Measurements from ENCODE around the gene UBL4A. TPM values are rescaled to one million over a fixed set of nuclear protein-coding genes. Genes with fewer than 3 reads are reported as not detected.

UBL4A gene
- total RNA-seq, 2 donors from 2014 or later: 29.1 to 35.9 TPM

GRCh38 chrX:154476821-154477220 lies 9.6 kb downstream of the UBL4A start:
- H3K36me3 Mint-ChIP-seq (ENCODE audit: low read depth): peaks cover 22% of the 10 kb centered on the region

GRCh38 chrX:154473683-154474082 lies 12.7 kb downstream of the UBL4A start:
- H3K27ac ChIP-seq (ENCODE audit: low read depth, low read length): no peak overlapping the region
- WGBS, 2 experiments (ENCODE audit: insufficient coverage in 1 of 2, insufficient read length in 1 of 2): 94% methylated on average over 6 of the region's 7 CpGs; no CpG with 5 or more reads in 1 of the 2 experiments
- H3K36me3 ChIP-seq (ENCODE audit: control insufficient read depth, insufficient read depth, low read length): no peaks in the 10 kb centered on the region
- Mint-ChIP-seq H3K27ac (no peak overlapping the region), H3K27me3 (ENCODE audit: insufficient read depth) (no peaks in the 10 kb centered on the region), H3K9me3 (peaks cover 71% of the 10 kb centered on the region), H3K36me3 (ENCODE audit: low read depth) (peaks cover 24% of the 10 kb centered on the region), H3K4me3 (no peak overlapping the region), H3K4me1 (no peaks in the 10 kb centered on the region)
- no peaks in the 10 kb centered on the region for H3K27me3 ChIP-seq (ENCODE audit: control insufficient read depth, insufficient read depth, low read length, poor library complexity, severe bottlenecking)
- no peaks in the 10 kb centered on the region for H3K4me1 ChIP-seq (ENCODE audit: control insufficient read depth, insufficient read depth, low read length)
- H3K4me3 ChIP-seq (ENCODE audit: low read length): no peak overlapping the region
- no peak overlapping the region for H3K9ac ChIP-seq (ENCODE audit: extremely low read depth, low read length, poor library complexity, severe bottlenecking)
- no peak for TF ChIP-seq CTCF (conservative IDR thresholded peaks at IDR 0.05)
- H3K9me3 ChIP-seq (ENCODE audit: control insufficient read depth, low read length): no peaks in the 10 kb centered on the region
- DNase-seq: no peak

More at GRCh38 chrX:154476821-154477220, 9.6 kb downstream of the UBL4A start:
- no peak overlapping the region for H3K4me3 ChIP-seq (ENCODE audit: low read length)
- H3K9me3 ChIP-seq (ENCODE audit: control insufficient read depth, low read length): no peaks in the 10 kb centered on the region
- no peaks in the 10 kb centered on the region for H3K27me3 Mint-ChIP-seq (ENCODE audit: insufficient read depth)
- no peaks in the 10 kb centered on the region for H3K4me1 Mint-ChIP-seq
- H3K4me1 ChIP-seq (ENCODE audit: control insufficient read depth, insufficient read depth, low read length): no peaks in the 10 kb centered on the region
- no peaks in the 10 kb centered on the region for H3K27me3 ChIP-seq (ENCODE audit: control insufficient read depth, insufficient read depth, low read length, poor library complexity, severe bottlenecking)
- no peak overlapping the region for H3K27ac ChIP-seq (ENCODE audit: low read depth, low read length)
- H3K36me3 ChIP-seq (ENCODE audit: control insufficient read depth, insufficient read depth, low read length): no peaks in the 10 kb centered on the region
- DNase-seq: no peak
- H3K27ac Mint-ChIP-seq: no peak overlapping the region
- H3K4me3 Mint-ChIP-seq: no peak overlapping the region
- H3K9ac ChIP-seq (ENCODE audit: extremely low read depth, low read length, poor library complexity, severe bottlenecking): no peak overlapping the region
- no peak for TF ChIP-seq CTCF (conservative IDR thresholded peaks at IDR 0.05)
- H3K9me3 Mint-ChIP-seq: peaks cover 66% of the 10 kb centered on the region
- whole genome bisulfite sequencing, 2 experiments (ENCODE audit: insufficient coverage in 1 of 2, insufficient read length in 1 of 2): 99 to 100% methylated on average over 1 to 8 of the region's 8 CpGs

- DNase-seq: no peak
- Histone ChIP-seq H3K27me3 (ENCODE audit: control insufficient read depth, insufficient read depth, low read length, poor library complexity, severe bottlenecking) (no peaks in the 10 kb centered on the region), H3K4me3 (ENCODE audit: low read length) (no peak overlapping the region), H3K4me1 (ENCODE audit: control insufficient read depth, insufficient read depth, low read length) (no peaks in the 10 kb centered on the region), H3K36me3 (ENCODE audit: control insufficient read depth, insufficient read depth, low read length) (no peaks in the 10 kb centered on the region), H3K9ac (ENCODE audit: extremely low read depth, low read length, poor library complexity, severe bottlenecking) (no peak overlapping the region), H3K27ac (ENCODE audit: low read depth, low read length) (no peak overlapping the region), H3K9me3 (ENCODE audit: control insufficient read depth, low read length) (no peaks in the 10 kb centered on the region)
- Mint-ChIP-seq H3K4me1 (no peaks in the 10 kb centered on the region), H3K27me3 (ENCODE audit: insufficient read depth) (no peaks in the 10 kb centered on the region), H3K36me3 (ENCODE audit: low read depth) (peaks cover 24% of the 10 kb centered on the region), H3K27ac (no peak overlapping the region), H3K4me3 (no peak overlapping the region), H3K9me3 (peaks cover 68% of the 10 kb centered on the region)
- 71 to 90% methylated on average over 6 to 27 of the region's 28 CpGs for WGBS, 2 experiments (ENCODE audit: insufficient coverage in 1 of 2, insufficient read length in 1 of 2)
- TF ChIP-seq CTCF (conservative IDR thresholded peaks at IDR 0.05): no peak
Measured at GRCh38 chrX:154472685-154473632, 13.5 kb downstream of the UBL4A start.
